Ramos (cell line): ENCODE measurements around the gene MICU2.

Experiments
- in situ Hi-C: fragments of 300-500 bp; cut with MboI; formaldehyde crosslinking; loops from one replicate; pipeline ENCODE4 v1.14.3; 2022; ENCODE audit warnings: low sequenced_read_pairs; ENCODE audit not compliant: unreplicated experiment

MICU2 gene

DNA sequence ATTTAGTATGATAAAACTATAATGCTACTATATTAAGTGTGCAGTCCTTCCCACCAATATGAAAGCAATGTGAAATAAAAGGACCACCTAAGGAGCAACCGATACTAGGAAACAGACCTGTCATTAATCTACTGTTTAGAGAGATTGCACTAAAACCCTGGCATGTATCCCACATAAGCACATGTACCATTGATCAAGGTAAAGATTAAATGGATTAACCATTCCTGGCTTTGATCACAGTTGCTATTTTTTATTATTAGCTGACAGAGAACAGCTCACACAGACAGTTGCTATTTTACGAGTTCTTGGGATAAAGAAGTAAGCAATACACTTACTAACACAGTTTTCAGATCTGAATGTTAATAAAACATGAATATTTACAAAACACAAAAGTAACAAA is 87.2 kb downstream of the MICU2 start:
- in situ Hi-C loops = no loop called here

DNA sequence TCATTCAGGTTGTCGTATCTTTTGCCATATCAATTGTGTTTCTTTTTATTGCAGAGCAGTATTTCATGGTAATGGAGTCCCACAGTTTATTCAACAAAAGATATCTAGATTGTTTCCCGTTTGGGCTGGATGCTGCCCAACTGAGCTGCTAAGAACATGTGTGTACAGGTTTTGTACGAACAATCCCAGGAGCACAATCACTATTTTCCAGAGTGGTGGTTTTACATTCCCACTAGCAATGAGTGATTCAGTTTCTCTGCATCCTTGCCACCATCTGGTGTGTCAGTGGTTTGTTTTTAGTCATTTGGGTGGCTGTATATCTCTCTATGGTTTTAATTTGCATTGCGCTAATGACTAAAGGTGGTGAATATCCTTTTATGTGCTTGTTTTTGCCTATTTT is 92.1 kb downstream of the MICU2 start:
- in situ Hi-C loops = no loop called here

DNA sequence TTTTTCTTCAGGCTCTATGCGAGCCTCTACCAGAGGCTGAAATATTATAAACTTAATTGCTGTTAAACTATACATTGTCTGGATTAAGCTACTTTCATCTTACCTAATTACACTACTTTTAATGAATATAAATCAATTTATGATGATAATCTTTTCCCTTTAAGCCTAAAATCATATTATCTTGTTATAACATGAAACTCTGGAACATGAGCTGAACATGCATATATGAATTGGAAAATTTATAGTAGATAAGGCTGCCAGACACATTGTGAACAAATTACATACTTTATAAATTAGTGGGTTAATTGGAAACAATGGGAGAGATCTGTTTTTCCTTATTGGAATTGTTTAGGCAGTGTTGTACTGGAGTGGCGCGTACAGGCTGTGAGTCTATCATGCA is 99.6 kb downstream of the MICU2 start:
- in situ Hi-C loops = no loop called here

DNA sequence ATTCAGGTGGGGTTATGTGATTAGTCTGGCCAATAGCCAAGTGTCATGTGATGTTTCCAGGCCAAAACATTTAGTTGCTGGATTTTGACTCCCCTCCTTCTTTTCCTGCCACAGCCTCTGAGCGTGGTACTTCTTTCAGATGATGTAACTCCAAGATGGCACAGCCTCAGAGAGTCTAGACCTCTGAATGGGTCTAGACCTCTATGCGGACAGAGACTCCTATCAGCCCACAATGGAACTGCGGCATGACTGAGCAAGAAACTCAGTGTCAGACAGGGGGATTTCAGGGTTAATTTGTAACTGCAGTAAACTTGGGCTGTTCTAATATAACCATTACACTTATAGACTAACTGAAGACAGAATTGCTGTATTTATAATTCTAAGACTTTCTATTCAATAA is 102.3 kb downstream of the MICU2 start:
- in situ Hi-C loops = no loop called here

DNA sequence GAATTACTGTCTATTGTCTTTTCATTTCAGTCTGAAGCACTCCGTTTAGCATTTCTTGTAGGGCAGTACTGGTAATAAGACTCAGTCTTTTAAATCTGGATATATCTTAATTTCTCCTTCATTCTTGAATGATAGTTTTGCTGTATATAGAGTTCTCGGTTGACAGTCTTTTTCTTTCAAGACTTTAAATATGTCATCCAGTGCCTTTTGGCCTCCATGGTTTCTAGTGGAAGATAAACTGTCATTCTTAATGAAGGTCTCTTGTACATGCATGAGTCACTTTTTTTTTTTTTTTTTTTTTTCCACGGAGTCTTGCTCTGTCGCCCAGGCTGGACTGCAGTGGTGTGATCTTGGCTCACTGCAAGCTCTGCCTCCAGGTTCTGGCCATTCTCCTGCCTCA is 117.6 kb downstream of the MICU2 start:
- in situ Hi-C loops = no loop called here

DNA sequence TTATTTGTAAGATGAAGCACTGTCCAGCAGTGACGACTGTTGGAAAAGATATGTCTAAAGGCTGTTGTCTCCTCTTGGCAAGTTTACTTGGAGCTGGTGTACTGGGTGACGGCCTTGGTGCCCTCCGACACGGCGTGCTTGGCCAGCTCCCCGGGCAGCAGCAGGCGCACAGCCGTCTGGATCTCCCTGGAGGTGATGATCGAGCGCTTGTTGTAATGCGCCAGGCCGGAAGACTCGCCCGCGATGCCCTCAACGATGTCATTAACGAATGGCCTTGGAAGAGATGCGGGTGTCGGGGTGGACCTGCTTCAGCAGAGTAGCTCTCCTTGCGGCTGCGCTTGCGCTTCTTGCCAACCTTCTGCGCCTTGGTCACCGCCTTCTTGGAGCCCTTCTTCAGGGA is 120.2 kb downstream of the MICU2 start:
- in situ Hi-C loops = no loop called here

DNA sequence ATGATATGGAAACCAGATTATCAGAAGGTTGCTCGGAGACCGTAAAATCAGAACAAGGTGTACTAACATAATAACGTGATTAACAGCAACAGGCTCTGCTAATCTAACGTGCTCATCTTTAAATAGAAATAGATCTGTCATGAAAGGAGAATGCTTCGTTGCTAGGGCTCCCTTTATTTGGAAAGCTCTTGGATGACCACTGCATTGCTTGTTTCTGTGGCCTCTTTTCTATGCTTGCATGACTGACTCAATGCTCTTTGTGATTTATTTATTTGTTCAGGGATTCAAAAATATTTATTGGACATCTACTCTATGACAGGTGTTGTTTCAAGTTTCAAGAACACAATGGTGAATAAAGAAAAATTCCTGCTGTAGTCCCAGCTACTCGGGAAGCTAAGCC is 122.6 kb downstream of the MICU2 start:
- in situ Hi-C loops = no loop called here

DNA sequence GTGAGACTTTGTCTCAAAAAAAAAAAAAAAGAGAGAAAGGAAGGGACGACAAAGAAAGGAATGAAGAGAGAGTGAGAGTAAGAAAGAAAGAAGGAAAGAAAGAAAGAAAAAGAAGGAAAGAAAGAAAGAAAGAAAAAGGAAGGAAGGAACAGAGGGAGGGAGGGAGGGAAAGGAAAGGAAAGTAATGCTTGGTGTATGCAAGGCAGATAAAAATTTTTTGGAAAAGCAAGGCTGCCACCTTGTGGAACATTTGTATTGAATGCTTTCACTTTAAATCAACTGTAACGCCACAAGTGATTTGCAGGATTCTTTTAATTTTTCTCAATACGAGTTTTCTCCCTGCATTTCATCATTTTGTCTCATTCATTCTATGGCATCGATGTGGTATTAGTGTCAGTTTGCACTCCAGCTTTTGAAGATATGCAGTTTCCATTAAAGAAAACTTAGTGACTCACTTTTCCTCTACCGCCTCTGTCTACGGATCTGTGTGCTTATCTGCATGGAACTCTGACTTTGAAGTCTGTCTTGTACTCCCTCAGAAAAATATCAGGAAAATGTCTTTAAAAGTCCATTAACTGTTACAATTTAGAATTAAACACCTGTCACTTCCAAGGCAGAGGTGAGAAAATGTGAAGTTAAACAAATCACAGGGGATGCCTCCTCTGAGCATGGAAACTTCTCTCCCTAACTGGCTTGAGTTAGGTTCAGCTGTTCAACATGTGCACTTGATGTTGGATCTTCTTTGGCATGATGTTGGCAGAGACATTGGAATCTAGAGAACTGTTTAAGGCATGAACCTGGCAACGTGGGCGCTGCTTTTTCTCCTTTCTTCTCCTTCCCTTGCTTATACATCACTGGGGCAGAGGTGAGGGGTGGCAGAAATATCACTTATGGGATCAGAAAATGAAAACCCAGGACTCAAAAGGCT is 124.8 kb downstream of the MICU2 start:
- in situ Hi-C loops = loop anchor here (10.0 kb wide), 1 partner anchor 364 kb away; no protein-coding TSS in a partner anchor

DNA sequence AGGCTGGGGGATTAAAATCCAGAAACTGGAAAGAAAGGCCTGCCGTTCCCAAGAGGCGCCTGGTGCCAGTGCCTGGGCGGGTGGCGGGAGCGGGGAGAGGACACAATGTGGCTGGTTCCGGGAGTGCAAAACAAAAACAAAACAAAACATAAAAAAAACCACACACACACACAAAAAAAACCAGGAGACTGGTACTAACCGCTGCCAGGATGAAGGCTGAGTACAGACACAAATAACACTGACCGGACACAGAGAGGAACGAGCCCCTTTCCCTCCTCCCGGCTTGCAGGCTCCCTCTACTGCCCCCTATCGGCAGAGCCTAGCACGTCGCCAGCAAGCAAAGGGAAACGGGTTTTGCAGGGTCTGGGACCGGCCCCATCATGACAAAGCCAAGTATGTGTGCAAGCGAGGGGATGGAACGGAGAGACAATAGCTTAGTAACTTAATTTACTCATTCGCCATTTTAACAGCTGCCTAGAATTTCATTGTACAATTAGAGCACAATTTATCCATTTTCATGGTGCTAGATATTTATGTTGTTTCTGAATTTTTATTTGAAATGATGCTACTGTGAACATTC is 127.0 kb downstream of the MICU2 start:
- in situ Hi-C loops = loop anchor here (10.0 kb wide), 1 partner anchor 362 kb away; no protein-coding TSS in a partner anchor

DNA sequence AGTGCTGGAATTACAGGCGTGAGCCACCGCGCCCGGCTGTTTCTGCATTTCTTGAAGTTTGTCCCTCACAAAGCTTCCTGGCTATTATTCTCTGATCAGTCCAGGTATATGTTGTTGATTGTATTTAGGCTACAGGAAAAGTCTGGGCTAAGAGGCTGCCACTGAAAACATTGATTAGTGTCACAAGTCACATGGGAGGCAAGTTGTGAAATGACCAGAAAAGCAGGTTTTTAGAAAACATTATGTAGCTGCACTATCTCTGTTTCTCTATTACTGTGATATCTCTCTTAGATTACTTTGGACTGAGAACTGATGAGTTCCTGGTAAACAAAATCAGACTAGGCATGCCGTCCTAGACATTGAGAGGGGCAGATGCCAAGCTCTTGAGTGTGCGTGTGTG is 128.9 kb downstream of the MICU2 start:
- in situ Hi-C loops = loop anchor here (10.0 kb wide), 1 partner anchor 360 kb away; no protein-coding TSS in a partner anchor

DNA sequence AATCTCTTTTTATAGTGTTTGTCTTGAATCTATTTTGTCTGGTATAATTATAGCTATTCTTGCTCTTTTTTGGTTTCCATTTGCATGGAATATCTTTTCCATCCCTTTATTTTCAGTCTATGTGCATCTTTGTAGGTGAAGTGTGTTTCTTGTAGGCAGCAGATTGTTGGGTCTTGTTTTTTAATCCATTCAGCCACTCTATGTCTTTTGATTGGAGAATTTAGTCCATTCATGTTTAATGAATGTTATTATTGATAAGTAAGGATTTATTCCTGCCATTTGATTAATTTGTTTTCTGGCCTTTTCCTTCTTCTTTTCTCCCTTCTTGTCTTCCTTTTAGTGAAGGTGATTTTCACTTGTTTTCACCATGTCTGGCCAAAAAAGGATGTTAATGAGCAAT is 133.2 kb downstream of the MICU2 start:
- in situ Hi-C loops = loop anchor here (10.0 kb wide), 1 partner anchor 356 kb away; no protein-coding TSS in a partner anchor

DNA sequence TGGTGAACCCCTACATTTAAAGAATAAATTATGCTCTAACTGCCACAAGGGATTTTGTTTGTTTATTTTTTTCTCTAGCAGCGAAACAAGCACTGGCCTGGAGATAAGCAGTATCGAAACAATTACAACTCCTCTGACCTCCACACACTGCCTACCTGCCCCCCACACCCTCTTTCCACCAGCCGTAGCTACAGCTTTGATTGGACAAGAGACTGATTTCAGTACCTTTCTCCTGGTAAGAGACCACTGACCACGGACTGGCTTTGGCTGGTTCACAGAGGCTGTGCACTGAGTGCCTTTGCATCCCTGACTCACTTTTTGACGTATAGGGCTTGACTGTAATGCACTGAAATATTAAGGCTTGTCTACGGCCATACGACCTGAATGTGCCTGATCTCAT is 137.4 kb downstream of the MICU2 start:
- in situ Hi-C loops = loop anchor here (10.0 kb wide), 1 partner anchor 172 kb away; no protein-coding TSS in a partner anchor

DNA sequence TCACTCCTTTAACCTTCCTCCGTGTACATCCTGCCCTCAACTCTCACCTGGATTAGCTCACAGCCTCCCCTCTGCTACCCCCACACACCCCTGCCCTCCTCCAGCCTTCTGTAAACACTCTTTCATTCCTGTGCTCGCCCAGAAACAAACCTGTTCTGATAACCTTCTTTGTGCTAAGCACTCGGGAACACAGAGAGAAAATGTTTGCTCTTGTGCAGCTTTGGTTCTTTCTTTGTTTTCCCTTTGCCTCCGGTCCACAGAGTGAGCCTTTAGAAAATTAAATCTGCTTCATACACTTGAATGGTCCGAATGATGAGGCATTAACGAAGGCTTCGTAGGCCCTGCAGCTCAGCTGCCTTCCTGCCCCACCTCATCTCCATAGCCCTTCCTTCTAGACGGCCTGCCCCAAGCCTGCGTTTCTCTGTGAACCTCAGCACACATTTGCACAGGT is 138.2 kb downstream of the MICU2 start:
- in situ Hi-C loops = loop anchor here (10.0 kb wide), 1 partner anchor 171 kb away; no protein-coding TSS in a partner anchor

DNA sequence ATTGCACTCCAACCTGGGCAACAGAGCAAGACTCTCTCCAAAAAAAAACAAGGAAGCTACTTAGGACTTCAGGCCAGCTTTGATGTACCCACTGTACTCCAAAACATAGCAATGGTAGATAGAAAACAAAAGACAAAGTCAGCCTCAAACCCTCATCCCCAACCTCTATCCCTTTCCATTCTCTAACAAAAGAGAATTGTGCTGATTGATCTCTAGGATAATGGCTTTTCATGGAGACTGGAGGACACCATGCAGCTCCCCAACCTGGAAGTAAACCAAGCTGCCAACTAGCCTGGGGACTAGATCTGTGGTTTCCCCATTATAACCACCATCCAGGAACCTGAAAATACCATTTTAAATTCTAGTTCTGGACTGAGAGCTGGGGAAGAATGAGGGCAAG is 140.5 kb downstream of the MICU2 start:
- in situ Hi-C loops = loop anchor here (10.0 kb wide), 1 partner anchor 169 kb away; no protein-coding TSS in a partner anchor

DNA sequence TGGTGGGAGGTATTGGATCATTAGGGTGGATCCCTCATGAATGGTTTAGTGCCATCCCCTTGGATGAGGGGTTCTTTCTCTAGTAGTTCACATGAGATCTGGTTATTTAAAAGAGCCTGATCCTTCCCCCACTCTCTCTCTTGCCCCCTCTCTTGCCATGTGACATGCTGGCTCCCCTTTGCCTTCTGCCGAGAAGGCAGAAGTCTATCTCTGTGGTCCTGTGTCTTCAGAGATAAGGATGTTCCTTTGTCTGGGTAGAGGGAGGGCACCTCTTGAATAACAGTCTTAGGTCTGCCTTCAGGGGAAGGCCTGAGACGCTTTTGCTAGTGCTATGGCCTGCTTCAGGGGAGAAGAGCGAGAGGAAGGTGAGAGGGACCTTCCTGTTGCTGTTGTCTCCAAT is 142.8 kb downstream of the MICU2 start:
- in situ Hi-C loops = loop anchor here (10.0 kb wide), 1 partner anchor 166 kb away; no protein-coding TSS in a partner anchor

DNA sequence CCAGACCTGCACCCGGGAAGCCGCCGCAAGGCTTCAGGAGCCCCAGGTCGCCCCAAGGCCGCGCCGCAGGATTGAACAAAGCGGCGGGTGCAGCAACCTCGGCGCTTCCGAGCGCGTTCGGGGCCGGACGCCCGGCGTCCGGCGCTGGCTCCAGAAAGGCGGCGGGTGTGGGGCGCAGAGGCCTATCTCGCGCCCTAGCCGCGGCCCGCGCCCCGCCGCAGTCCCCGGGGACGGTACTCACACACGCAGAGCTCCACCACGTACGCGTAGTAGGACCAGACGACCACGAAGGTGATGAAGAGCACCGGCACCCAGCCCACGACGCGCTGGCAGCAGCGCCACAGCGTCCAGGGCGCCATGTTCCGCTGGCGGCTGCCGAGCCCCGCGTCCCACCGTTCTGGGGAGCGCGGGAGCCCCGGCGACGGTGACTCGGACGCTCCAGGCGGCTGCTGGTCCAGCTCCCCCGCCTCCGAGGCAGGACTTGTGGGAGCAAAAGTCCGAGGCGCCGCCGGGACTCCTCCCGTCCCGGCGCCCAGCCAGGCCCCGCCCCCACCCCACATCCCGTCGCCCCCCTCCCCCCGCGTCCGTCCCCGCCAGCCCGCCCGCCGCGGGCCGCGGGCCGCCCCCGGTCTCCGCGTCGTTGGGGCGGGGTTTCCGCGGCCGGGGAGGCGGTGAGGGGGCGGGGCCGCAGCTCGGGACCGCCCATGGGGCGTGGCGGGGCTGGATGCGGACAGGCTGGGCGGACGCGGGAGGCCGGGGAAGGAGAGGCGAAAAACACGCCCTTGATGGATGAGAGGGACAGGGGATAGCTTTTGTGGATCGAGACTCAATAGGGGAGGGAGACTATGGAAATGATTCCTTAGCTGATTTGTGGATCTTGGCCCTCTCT is 144.9 kb downstream of the MICU2 start, which contains the start of gene ZDHHC20:
Gene ZDHHC20, minus strand, starts transcription at position 491 of the 889 bp plus-strand sequence. Its CDS starts 132 bp downstream, at position 359.
- in situ Hi-C loops = no loop called here

DNA sequence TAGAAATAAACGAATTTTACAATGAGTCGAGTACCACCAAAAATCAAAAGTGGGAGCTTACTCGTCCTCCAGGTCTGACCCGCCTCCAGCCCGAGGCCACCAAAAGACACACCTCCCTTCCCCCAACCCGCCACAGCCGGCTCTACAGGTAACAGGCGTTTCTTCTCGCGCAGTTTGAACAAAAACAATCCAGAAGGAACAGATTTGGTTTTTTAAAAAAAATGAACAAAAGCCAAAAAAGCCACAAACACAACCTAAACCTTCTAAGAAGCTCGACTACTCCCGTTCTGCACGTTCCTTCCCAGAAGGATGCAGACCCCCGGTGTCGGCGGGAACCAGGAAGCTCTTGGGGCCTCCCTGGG is 145.5 kb downstream of the MICU2 start:
- in situ Hi-C loops = no loop called here

DNA sequence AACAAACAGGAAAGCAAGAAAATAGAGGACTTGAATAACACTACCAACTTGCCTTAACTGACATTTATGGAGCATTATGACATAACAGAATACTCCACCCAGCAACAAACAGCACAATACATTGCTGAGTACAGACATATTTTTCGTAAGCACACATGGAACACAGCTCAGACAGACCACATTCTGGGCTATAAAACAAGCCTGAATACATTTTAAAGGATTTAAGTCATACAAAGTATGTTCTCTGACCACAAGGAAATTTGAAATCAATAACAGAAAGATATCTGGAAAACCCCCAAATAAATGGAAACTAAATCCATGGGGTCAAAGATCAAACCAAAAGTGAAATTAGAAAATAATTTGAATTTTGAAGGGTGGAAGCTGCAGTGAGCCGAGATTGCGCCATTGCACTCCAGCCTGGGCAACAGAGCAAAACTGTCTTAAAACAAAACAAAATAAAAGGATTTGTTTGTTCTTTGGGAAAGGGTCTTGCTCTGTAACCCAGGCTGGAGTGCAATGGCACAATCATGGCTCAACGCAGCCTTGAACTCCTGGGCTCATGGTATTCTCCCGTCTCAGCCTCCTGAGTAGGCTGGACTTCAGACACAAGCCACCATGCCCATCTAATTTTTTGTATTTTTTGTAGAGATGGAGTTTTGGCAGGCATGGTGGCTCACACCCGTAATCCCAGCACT is 150.4 kb downstream of the MICU2 start:
- in situ Hi-C loops = no loop called here

DNA sequence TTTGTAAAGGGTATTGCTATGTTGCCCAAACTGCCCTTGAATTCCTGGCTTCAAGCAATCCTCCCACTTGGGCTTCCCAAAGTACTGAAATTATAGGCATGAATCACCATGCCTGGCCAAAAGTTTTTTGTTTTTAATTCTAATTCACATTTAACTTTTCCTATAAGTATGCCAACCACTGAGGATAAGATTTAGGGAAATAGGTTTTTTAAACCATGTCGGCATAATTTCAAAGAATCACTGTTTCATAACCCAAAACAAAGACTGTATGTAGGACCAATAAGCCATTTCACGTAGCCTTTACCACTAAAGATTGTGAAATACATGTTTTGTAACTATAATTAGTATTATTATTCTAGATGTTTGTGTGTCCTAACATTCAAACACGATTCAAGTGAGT is 153.0 kb downstream of the MICU2 start:
- in situ Hi-C loops = no loop called here

DNA sequence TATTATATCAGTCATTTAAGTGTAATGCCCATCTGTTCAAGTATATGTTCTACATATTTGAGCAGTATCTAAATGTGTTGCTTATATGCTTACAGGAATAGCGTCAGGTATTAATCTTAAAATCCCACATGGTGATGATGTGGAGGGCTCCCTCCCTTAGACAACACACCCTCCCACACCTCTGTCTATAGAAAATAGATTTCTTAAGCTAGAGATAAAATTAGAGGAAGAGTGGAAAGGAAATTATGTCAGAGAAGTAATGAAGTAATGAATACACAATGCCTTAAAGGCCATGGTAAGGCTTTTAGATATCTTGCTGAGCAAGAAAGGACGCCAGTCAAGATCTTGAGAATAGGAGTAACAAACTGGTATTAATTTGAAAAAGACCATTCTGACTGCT is 157.3 kb downstream of the MICU2 start:
- in situ Hi-C loops = no loop called here
